ENCODE measurements around the gene DRG2.

- TF ChIP-seq, protein P1, sequence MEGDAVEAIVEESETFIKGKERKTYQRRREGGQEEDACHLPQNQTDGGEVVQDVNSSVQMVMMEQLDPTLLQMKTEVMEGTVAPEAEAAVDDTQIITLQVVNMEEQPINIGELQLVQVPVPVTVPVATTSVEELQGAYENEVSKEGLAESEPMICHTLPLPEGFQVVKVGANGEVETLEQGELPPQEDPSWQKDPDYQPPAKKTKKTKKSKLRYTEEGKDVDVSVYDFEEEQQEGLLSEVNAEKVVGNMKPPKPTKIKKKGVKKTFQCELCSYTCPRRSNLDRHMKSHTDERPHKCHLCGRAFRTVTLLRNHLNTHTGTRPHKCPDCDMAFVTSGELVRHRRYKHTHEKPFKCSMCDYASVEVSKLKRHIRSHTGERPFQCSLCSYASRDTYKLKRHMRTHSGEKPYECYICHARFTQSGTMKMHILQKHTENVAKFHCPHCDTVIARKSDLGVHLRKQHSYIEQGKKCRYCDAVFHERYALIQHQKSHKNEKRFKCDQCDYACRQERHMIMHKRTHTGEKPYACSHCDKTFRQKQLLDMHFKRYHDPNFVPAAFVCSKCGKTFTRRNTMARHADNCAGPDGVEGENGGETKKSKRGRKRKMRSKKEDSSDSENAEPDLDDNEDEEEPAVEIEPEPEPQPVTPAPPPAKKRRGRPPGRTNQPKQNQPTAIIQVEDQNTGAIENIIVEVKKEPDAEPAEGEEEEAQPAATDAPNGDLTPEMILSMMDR (IDR thresholded peaks at IDR 0.05; ENCODE audit: low read length) = no peak
- TF ChIP-seq EZH2 (IDR thresholded peaks at IDR 0.05; ENCODE audit: borderline replicate concordance, low read length) = no peak
These were observed 14.1 kb downstream of the DRG2 start for GRCh38 chr17:18101828-18102227.
